LNCaP clone FGC (cell line): ENCODE results near the gene FCN2.

ENCODE experiments used
- DNase-seq: peaks from one replicate; pipeline ENCODE4 v3.0.0-alpha.2; 2011; ENCODE audit warnings: low read depth
- H3K4me3 ChIP-seq: 2 replicates; pipeline ENCODE4 v1.5.1; 2011; ENCODE audit warnings: mild to moderate bottlenecking, low read depth, low read length, control low read depth
- CTCF ChIP-seq: IDR thresholded peaks from 2 replicates; pipeline ENCODE4 v1.5.1; 2012; ENCODE audit warnings: mild to moderate bottlenecking; ENCODE audit not compliant: control insufficient read depth, insufficient read depth; ENCODE audit errors: extremely low read depth

The FCN2 gene

GRCh38 chr9:134869554-134870300, 10.9 kb upstream of the FCN2 start:
- no peak overlapping the region for H3K4me3 ChIP-seq
- no peak for TF ChIP-seq CTCF
- no peak for DNase-seq

GRCh38 chr9:134870301-134870694, 10.3 kb upstream of the FCN2 start:
- H3K4me3 ChIP-seq: no peak overlapping the region
- DNase-seq: no peak
- no peak for TF ChIP-seq CTCF

GRCh38 chr9:134870746-134871662, 9.6 kb upstream of the FCN2 start:
- no peak for DNase-seq
- no peak overlapping the region for H3K4me3 ChIP-seq
- no peak for TF ChIP-seq CTCF

- DNase-seq: no peak
- no peak for TF ChIP-seq CTCF
These were observed 8.8 kb upstream of the FCN2 start for GRCh38 chr9:134871697-134872340.

GRCh38 chr9:134872482-134873231, 8.0 kb upstream of the FCN2 start:
- no peak for TF ChIP-seq CTCF
- no peak overlapping the region for H3K4me3 ChIP-seq

More at GRCh38 chr9:134871697-134872340, 8.8 kb upstream of the FCN2 start:
- no peak overlapping the region for H3K4me3 ChIP-seq

GRCh38 chr9:134875371-134875770, 5.2 kb upstream of the FCN2 start:
- TF ChIP-seq CTCF: no peak
- DNase-seq: no peak
- H3K4me3 ChIP-seq: no peak overlapping the region

More at GRCh38 chr9:134872482-134873231, 8.0 kb upstream of the FCN2 start:
- DNase-seq: no peak
